HK-2 (cell line): ENCODE measurements around the gene CENPK.
A peak's percentile ranks its signal among the peaks of the same experiment; 100 is the strongest.
"Not testable (repeated sequence)": the region's sequence is repeated elsewhere in the genome, so short reads cannot be mapped to it uniquely, and the experiment has no call there.

Experiments
- DNase-seq: peaks from one replicate; pipeline ENCODE4 v3.0.0-alpha.2; 2018; ENCODE audit not compliant: unreplicated experiment

CENPK gene

DNA sequence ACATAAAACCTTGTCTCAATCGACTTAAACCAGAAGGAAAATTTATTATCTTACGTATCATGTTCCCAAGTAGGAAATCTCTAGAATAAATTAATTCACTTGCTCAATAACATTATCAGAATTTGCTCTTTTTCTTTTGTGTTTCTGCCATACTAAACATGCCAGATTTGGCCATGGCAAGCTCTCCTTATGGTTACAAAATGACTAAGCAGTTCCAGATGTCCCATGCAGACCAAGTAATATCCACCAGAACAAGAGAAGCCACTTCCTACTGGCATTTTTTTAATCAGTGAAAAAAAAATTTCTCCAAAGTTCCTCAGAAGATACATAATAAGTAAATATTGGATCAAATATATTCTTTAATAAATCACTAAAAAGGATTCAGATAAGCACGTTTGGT lies 56.0 kb downstream of the CENPK start:
- DNase-seq = no peak

DNA sequence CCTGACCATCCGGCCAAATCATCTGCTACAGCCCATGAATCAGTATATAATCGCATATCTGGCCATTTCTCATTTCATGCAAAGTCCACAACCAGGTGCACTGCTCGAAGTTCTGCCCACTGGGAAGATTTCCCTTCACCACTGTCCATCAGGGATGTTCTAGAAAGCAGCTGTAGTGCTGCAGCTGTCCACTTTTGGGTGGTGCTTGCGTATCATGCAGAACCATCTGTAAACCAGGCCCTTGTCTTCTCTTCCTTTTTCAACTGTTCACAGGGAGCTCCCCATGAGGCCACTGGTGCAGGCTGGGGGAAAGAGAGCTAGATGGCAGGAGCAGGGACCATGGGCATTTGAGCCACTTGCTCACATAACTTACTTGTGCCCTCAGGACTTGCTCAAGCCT lies 73.8 kb downstream of the CENPK start:
- no peak for DNase-seq

DNA sequence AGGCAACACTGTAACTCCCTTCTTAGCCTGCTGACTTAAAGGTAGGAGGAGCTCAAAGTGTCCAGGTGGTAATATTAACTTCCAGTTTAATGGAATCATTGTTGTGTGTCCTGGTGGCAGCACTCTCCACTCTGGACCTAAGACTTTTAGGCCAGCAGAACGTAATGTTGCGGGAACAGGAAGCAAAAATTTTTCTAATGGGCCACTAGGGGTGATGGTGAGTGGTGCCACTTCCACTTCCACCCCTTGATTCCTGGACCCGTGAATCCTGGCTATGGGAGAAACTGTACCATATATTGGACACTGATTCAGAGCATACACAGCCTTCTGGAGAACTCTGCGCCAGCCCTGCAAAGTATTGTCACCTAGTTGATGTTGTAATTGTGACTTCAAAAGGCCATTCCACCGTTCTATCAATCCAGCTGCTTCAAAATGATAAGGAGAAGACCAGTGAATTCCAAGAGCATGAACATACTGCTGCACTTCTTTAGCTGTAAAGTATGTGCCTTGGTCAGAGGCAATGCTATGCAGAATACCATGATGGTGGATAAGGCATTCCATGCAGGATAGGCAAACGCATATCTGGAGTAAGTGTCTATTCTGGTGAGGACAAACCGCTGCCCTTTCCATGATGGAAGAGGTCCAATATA lies 74.8 kb downstream of the CENPK start:
- not testable (repeated sequence) for DNase-seq

DNA sequence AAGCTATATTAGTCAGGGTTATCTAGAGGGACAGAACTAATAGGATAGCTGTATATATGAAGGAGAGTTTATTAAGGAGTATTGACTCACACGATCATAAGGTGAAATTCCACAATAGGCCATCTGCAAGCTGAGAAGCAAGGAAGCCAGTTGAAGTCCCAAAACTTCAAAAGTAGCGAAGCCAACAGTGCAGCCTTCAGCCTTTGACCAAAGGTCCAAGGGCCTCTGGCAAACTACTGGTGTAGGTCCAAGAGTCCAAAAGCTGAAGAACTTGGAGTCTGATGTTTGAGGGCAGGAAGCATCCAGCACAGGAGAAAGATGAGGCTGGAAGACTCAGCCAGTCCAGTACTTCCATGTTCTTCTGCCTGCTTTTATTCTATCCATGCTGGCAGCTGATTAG lies 76.2 kb downstream of the CENPK start:
- not testable (repeated sequence) for DNase-seq

DNA sequence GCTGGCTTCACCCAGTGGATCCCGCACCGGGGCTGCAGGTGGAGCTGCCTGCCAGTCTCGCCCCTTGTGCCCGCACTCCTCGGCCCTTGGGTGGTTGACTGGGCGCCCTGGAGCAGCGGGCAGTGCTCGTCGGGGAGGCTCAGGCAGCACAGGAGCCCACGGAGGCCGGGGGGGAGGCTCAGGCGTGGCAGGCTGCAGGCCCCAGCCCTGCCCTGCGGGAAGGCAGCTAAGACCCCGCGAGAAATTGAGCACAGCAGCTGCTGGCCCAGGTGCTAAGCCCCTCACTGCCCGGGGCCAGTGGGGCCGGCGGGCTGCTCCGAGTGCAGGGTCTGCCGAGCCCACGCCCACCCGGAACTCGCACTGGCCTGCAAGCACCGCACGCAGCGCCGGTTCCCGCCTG lies 77.6 kb downstream of the CENPK start:
- no peak for DNase-seq

DNA sequence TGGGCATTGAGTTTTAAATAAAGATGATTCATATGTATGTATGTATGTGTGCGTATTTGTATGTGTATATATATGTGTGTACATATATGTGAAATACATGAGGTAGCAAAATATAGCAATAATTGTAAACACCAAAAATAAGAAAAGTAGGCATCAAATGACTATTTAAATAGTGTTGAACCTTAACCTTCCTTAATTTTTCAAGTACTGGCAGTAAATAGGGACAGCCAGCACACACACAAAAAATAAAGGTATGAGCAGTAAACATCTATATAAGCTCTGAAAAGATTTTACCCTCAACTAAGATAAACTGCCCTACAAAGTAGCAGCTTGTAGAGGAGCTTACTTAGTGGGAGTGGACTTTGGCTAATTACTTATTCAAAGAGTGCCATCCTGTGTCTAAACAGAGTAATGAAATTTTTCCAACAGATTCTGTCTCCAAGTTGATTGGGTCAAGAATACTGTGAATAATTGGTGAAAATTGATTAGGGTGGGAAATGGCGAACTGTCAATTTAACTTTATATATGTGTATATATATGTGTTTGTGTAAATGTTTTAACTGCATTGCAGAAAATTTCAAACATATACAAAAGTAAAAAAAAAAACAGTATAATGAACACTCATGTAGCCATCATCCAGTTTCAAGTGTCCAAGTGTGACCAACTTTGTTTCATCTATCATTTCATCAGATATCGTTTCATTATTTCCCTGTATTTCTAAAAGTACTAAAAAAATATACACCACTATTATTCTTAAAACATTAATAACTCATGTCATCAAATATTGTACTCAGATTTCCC lies 79.2 kb downstream of the CENPK start:
- DNase-seq = no peak

DNA sequence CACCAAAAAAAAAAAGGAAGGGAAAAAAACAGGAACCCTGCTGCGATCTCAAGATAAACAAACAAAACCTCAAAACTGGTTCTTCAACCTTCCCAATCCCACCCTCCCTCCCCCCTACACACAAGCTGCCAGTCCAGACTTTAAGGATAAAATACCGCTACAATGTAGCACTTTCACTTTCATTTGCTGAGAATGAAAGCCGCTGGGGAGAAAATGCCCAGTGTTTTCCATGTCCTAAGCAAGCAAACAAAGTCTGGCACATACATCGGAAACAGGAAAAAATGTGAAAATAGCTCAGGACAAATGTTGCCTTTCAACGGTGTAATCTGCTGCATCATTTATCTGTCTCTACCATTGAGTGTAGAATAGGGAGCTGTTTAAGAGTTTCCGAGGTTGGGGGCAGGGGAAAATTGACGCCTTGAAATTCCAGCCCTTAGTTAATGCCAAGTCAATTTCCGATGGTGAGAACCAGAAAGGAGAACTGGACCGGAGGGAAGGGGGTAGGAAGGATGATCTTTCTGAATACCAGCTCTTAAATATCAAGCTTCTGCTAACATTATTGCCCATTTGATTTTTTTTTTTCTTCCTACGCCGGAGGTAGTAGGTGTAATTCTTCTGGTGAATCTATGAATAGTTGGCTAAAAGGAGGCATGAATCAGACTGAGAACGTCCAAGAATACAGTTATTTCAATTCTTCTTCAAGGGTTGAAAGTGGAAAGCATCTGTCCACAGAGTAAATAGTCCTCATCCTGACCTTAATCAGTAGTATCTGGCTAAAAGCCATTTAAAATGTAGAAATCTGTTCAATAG lies 80.0 kb downstream of the CENPK start:
- DNase-seq = peak; percentile 7

DNA sequence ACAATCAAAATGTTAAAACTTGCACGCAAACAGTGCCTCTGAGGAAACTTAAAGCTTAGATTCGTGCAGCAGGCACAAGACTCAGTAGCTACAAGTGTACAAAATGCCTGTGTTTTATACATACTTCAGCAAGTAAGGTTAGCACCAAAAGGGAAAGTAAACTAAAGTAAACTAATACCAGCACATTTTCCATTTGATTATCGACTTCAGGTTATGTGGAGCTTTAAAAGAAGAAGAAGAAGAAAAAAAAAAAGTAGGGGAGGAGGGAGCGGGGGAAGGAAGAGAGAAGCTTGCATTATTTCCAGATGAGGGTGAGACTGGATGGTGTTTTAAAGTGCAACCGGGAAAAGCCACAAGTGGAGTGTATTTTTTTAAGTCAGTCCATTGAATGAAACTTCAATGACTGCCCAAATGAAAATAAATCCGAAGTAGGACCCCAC lies 80.7 kb downstream of the CENPK start:
- DNase-seq = no peak

DNA sequence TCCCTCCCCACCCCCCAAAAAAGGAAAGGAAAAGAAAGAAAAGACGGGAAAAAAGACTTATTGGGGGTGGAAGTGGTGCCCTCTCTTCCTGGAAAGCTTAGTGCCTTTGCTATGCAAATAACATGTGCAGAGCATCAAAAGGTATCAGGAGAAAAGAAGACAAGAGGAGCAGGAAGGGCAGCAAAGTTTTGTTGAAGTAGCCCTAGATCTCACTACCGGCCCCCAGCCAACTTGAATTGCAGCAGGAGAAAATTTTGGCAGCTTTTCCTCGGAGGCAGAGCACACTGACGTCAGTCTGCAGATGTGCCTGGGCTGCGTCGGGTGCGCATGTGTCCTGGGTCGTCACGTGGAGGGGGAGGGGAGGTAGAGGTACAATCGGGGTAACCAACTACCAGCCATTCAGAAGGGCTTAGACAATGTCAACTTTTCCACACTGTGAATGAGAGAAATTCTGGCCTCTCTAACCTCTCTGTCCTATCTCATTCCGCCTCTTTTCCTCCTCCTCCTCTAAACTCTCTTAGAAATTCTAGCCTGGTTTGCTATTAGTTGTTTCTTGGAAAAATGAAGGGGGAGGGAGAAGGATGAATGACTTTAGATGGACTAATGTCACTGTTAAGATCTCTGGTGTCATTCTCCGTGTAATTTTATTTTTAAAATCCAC lies 81.2 kb downstream of the CENPK start, which contains the start of gene ADAMTS6:
ADAMTS6 (minus strand) TSS at position 286 of the 661 bp plus-strand sequence. CDS start 8,247 bp downstream, outside the sequence.
- peak; percentile 64 for DNase-seq

DNA sequence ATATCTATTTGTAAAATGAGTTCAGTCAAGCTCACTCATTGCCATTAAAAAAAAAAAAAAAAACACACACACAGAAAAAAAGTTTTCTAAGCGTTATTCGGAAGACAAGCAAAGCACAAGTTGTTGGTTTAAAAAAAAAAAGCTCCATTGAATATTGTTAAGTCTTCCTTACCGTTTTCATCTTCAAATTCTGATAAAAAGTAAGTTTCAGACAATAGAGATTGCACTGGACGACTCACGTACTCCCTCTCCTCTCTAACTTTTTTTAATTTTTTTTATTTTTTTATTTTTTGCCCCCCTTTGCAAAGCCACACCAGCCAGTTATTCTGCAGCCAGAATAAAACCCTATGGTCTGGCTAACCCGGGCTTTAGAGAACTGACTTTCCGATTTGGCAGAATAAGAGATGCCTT lies 81.8 kb downstream of the CENPK start:
- no peak for DNase-seq

DNA sequence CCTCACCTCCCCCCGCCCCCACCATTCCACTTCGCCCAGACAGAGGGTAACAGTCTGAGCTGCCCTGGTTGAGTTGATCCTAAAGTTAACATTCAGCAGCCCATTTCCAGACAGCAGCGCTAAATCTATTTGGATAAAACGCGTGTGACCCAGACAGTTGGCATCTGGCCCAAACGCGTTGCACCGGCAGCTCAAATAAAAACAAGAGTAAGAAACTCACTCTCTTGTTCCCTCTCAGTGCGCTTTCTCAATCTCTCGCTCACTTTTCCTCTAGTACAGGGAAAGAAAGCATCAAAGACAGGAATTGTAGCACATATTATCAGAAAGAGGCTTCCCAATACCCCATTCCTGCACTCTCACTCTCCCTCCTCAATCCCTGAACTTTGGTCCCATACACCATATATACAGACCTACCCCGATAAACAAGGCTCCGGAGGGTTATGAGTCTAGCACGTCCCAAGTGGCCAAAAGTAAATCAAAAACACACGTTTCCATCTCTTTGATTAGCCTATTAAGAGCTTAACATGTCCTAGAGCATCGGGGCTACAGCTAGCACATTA lies 82.6 kb downstream of the CENPK start:
- DNase-seq = peak; percentile 47

DNA sequence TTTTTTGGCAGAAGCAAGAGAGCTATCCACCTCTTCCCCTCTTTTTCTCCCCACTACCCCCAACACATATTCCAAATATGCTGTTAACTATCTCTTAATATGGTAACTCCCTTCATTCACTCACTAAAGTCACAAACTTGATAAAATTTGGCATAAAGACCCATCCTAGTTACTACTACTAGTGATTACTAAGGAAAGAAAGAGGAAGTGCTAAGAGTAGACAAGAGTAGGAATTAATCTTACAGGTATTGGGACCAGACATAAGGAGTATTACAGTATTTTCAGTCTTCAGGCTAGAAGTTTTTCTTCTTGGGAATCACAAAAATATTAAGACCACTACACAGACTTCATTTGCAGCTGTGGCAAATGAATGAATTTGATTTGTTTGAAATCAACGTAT lies 83.4 kb downstream of the CENPK start:
- DNase-seq = no peak

DNA sequence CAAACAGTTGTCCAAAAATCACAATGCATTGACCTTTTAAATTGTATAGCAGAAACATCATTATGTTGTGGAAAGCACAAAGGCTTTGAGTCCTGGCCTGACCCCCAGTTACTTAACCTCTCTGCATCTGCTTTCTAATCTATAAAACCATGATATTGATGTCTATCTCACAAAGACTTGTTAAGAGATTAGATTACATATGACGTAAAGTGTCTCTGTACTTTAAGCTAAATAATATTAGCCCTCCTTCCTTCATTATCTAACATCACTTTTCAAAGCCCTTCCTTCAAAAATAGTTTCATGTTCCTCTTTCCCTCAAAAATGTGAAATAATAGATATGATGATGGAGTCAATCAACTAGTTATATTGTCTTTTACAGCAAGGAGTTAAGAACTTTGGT lies 84.6 kb downstream of the CENPK start:
- DNase-seq = no peak

DNA sequence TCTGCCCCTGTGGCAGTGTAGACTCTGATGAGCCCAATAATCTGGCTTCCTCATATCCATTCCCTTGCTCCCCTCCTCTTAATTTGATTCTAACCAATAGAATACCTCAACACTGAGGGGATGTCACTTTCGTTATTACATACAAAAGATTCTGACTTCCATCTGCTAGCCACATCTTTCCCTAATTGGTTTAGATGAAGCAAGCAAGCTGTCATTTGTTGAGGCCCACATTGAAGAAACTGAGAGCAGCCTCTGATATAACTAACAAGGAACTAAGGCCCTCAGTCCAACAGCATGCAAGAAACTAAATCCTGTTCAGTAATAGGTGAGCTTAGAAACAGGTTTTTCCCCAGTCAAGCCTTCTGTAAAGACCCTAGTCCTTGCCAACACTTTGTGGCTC lies 87.1 kb downstream of the CENPK start:
- DNase-seq = no peak

DNA sequence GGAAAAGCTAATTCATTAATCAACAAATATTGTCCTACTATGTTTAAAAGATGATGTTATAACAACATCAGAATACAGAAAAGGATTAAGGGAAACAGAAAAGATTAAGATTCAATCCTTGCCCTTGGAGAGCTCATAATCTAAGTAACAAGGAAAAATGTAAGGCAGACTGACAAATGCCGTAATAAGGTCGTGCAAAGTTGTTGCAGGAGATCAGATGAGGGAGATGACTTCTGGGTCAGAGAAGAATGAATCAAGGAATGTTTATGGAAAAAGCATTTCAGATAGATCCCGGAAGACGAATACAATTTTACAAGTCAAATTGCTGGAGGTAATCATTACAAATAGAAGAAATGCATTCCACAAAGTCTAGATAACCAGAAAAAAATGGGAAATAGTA lies 87.6 kb downstream of the CENPK start:
- DNase-seq = no peak

DNA sequence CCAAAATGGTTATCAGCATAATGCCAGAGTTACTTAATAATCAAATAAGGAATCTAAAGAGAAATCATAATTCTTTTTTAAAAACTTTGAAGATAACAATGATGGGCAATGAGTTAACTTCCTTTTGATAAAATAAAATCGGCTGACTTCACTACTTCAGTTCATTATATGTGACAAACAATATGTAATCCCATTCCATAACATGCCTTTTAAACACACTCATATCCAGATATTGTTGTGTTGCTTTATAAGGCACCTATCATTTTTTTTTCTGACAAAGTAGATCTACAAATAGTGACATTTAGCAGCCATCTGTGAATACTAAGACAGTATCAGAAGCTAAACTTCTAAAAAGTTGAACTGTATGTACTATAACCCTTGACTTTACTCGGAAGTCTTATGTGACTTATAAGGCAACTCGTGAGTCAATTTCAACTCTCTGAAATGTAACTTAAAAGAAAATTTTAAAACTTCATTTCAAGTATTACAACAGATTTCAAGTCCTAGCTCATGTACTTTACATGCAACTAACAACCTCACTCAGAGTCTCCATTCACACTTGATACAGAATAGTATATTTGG lies 88.7 kb downstream of the CENPK start:
- no peak for DNase-seq

DNA sequence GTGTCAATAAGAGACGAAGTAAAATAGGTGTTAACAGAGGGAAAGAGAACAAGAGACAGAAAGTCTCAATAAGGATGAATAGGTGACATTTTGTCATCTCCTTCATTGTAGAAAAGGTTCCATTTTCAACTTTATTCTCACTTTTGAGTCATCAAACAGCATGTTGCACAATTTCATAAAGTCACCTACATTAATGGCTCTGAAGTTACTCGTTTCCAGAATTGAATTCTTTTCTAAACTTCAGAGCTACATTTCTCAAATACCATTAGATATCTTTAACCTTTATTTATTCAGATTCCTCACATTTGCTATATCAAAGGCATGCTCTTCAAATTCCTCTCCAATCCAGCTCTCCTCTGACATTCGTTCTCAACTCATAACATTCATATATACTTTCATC lies 94.3 kb downstream of the CENPK start:
- no peak for DNase-seq
